GM12875 (cell line): ENCODE measurements around the gene SNRPD2.
A peak's percentile ranks its signal among the peaks of the same experiment; 100 is the strongest.

Experiments used
- H3K4me3 ChIP-seq: one replicate; pipeline ENCODE4 v1.5.1; 2011; ENCODE audit warnings: low read depth, low read length, control low read depth
- CTCF ChIP-seq: IDR thresholded peaks from 2 replicates; pipeline ENCODE4 v1.5.1; 2011; ENCODE audit warnings: low read depth, mild to moderate bottlenecking, control low read depth, inconsistent platforms, low read length, moderate library complexity, borderline replicate concordance; ENCODE audit not compliant: insufficient read depth

SNRPD2 gene

GRCh38 chr19:45676851-45677263 is 14.9 kb downstream of the SNRPD2 start:
- no peak for TF ChIP-seq CTCF
- H3K4me3 ChIP-seq = peak overlapping the region; percentile 47

- no peak overlapping the region for H3K4me3 ChIP-seq
- TF ChIP-seq CTCF = no peak
Measured at GRCh38 chr19:45674946-45675345, 16.8 kb downstream of the SNRPD2 start.

- H3K4me3 ChIP-seq = peak overlapping the region; percentile 15
- no peak for TF ChIP-seq CTCF
Measured at GRCh38 chr19:45670670-45671453, 20.9 kb downstream of the SNRPD2 start.

- H3K4me3 ChIP-seq = peak overlapping the region; percentile 82
- no peak for TF ChIP-seq CTCF
Measured at GRCh38 chr19:45668342-45668871, 23.3 kb downstream of the SNRPD2 start.

- H3K4me3 ChIP-seq = peak within 1 kb of the TSS; percentile 82
- TF ChIP-seq CTCF = no peak
Measured at GRCh38 chr19:45667620-45668341, 24.0 kb downstream of the SNRPD2 start, which contains the start of gene GIPR. Gene GIPR, plus strand, starts transcription at chr19:45668221. Its CDS starts 1,300 bp downstream, at chr19:45669521.

GRCh38 chr19:45664575-45664974 is 27.2 kb downstream of the SNRPD2 start:
- TF ChIP-seq CTCF = no peak
- H3K4me3 ChIP-seq = no peak overlapping the region
